ENCODE data around the gene OPHN1.
"Not testable (repeated sequence)": the region's sequence is repeated elsewhere in the genome, so short reads cannot be mapped to it uniquely, and the experiment has no call there.

The OPHN1 gene

DNA sequence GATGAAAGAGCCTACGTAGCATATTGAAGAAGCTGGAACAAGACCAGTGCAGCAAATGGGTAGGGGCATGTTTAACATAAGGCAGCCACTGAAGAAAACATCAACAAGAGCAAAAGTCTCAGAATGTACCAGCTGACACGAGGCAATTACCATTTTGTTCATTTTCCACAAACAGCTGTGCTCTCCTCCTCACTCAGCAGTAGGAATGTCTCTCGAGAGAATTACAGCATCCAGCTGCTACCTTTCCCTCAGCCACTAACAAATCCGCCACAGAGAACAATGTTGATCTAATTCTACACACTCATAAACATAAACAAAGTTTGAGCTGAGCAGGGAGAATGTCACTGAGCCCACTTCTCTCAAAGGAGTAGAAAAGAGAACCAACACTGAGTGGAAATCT is 68.0 kb downstream of the OPHN1 start:
- no peak for DNase-seq (ENCODE audit: low read depth in 1 of 2, low spot score in 1 of 2)

DNA sequence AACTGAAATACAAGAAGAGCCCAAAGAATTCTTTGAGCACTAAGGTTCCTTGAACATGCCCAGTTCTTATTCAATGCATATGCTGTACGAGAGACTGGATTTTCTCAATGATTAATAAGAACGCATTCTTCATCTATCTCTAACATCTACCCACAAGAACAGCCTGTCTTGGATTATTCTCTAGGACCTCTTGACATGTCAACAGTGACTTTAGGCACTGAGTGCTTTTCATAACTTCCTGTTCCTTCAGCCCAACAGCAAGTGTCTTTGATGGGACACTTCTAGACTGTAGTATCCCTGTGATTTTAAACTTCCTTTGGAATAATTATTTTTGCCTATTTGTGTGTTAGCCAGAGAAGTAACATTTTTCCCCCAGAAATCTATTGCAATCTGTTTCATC is 69.3 kb downstream of the OPHN1 start:
- no peak for DNase-seq (ENCODE audit: low read depth in 1 of 2, low spot score in 1 of 2)

DNA sequence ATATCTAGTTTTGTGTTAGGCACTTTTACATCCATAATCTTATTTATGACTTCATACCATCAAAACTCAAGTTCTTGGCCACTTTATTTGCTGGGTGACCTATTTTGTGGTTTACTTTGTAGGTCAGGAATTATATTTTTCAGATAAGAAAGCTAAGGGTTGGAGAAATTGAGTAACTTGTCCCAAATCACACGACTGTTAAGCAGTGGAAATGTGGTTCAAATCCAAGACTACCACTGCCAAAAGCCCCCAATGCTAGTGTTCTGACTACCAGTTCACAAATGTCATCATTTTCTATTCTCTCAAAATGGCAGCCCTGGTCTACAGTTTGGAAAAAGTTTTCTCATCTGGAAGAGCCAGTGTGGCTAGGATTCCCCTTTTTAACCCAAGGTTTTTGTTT is 74.6 kb downstream of the OPHN1 start:
- no peak for DNase-seq (ENCODE audit: low read depth in 1 of 2, low spot score in 1 of 2)

DNA sequence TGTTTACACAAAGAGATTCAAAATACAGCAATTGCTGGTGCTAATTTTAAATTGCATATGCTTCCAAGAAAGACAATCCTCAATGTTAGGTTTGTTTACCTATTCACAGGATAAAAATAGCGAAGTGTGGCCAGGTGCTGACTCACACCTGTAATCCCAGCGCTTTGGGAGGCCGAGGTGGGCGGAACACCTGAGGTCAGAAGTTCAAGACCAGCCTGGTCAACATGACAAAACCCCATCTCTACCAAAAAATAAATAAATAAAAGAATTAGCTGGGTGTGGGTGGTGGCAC is 77.7 kb downstream of the OPHN1 start:
- no peak for DNase-seq (ENCODE audit: low read depth in 1 of 2, low spot score in 1 of 2)

DNA sequence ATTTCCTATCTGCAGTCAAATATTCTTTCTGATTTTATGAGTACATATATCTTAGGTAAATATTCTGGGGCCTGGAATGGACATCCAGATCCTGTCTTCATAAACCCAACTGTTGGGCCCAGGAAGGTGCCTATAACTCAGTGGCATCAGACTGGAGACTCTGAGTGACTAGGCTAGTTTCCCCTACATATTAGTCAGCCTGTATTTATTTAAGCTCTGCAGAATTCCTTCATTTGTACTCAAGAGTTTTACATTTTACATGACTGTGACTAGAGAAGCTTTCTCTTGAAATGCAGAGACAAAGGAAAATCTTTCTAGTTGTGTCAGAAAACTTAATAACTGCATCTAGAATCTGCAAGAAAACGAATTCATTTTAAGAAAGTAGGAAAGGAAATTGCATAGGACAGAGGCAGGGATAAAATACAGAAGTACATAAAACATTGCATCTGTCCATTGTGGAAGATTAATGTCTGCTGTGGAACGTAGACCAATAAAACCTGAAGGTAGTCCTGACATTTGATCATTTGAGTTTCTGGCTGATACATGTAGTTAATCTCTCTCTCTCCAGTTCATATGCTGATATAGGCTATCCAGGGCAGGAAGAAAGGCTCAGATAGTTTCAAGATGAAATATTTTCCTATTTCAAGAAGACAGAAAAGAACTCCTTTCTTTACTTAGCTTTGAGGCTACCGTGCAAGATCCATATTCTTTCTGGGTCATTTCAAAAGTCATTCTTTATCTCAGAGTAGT is 78.2 kb downstream of the OPHN1 start:
- no peak for DNase-seq (ENCODE audit: low read depth in 1 of 2, low spot score in 1 of 2)

DNA sequence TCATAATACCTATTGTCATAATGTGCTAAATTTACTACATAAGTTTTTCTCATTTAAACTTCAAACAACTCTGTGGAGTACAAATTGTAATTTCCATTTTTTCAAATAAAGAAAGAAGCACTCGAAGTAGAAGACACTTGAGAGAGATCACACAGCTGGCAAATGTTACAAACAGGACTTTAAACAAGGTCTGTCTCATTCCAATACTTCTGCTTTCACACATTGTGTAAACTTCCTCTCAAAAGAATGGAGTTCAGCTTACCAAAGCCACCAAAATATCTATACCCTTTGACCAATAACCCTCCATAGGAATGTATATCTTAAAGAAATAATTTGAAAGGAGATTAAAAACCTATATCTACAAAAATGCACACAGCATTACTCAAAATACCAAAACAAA is 88.3 kb downstream of the OPHN1 start:
- no peak for DNase-seq (ENCODE audit: low read depth in 1 of 2, low spot score in 1 of 2)

DNA sequence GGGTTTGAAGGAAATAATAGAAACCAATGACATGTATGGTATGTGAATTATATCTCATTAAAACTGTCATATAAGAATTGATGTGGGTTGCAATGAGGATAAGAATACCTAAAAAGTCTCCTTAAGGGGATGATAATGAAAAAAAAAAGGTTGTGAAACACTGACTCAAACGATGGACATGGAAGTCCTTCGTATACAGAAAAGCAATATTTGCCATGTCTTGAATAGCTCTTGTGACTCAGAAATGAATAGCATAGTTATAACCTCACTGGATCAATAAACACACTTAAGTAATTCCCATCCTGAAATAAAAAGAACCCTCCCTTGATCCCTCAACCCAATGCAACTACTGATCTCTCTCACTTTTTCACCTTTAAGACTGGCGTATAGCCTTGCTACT is 89.7 kb downstream of the OPHN1 start:
- no peak for DNase-seq (ENCODE audit: low read depth in 1 of 2, low spot score in 1 of 2)

DNA sequence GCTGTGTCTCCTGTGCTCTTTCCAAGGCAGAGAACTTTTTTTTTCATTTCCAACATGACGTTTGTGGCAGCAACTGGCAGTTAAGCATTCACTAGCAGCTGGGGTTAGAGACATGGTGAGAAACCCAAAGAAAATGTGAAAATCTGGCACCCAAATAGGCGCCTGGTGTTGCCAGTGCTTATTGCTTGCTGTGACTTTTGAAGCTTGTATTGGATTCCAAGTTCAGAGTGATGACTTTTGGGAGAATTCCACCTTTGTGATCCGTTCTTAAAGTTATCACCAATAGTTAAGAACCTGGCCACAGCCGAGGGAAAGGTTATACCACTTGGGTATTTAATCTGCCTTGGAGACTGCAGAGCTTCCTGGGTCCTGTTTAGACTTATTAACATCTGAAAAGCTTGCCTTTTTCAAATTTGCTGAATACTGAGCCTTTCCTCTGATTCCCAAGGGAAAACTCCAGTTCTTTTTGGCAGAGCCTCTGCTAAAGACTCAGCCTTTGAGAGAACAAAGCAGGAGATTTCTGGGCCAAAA is 101.0 kb downstream of the OPHN1 start:
- no peak for DNase-seq (ENCODE audit: low read depth in 1 of 2, low spot score in 1 of 2)

DNA sequence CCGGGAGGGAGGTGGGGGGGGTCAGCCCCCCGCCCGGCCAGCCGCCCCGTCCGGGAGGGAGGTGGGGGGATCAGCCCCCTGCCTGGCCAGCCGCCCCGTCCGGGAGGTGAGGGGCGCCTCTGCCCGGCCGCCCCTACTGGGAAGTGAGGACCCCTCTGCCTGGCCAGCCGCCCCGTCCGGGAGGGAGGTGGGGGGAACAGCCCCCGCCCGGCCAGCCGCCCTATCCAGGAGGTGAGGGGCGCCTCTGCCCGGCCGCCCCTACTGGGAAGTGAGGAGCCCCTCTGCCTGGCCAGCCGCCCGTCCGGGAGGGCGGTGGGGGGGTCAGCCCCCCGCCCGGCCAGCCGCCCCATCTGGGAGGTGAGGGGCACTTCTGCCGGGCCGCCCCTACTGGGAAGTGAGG is 106.5 kb downstream of the OPHN1 start:
- DNase-seq (ENCODE audit: low read depth in 1 of 2, low spot score in 1 of 2) = not testable (repeated sequence)

DNA sequence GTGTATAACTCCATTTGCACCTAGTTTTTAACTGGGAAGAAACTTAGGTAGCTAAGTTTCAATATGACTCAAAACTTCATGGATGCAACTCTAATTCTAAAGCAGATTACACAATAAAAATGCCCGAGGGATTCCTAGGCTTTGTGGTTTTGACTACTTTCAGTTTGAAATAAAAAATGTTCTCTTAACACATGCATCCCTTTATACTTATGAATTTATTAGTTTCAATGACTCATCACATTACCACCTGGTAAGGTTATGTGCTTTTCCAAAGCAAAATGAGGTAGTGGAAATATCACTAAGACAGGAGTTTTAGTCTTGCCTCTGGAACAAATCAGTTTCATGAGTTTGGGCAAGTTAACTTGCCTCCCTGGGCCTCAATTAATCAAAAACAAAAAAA is 125.5 kb downstream of the OPHN1 start:
- DNase-seq (ENCODE audit: low read depth in 1 of 2, low spot score in 1 of 2) = no peak

DNA sequence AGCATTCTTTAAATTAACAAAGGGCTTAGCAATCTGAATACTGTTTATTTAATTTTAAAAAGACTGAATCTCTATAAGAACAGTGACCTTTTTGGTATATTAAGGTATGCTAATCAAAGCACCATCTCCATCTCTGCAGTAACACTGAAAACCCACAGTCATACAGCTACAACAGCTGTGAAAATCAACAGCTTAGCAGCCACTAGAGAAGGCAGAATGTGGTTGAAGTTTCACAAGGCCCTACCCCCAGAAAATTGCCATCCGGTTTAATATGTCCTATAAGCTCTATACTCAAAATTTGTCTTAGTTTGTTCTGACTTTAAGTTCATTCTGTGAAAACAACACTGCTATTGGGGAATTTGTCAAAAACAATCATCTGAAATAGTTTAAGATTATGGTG is 128.7 kb downstream of the OPHN1 start:
- no peak for DNase-seq (ENCODE audit: low read depth in 1 of 2, low spot score in 1 of 2)

DNA sequence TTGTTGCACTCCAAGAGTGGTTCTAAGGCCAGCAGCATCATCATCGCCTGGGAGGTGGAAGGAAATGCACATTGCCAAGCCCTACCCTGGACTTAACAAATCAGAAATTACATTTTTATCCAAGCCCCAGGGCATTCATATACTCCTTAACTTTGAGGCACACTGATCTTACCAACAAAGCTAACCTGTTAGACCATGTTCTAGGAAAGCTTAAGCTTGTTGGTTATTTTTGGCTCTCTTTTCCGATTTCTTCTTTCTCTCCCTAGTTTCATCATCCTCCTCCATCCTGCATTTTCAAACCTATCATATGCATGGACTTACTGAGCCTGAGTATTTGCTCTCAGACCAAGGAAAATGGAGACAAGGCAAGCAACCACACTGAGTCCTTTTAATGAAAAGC is 133.4 kb downstream of the OPHN1 start:
- no peak for DNase-seq (ENCODE audit: low read depth in 1 of 2, low spot score in 1 of 2)

DNA sequence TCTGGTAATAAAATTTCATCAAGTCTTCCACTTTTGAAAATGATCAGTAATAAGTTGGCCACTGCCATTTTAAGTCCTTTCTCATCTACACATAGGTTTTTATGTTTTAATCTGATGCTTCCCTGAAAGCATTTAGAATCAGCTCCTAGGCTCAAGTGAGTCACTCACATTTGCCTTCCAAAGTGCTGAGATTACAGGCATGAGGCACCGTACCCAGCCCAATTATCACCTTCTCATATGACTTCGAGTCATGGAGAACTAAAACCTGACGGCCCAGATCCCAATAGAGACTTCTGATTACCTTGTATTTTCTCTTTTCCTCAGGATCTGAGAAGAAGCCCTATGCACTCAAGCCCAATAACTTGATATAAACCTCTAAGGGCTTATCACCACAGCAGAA is 140.8 kb downstream of the OPHN1 start:
- no peak for DNase-seq (ENCODE audit: low read depth in 1 of 2, low spot score in 1 of 2)

DNA sequence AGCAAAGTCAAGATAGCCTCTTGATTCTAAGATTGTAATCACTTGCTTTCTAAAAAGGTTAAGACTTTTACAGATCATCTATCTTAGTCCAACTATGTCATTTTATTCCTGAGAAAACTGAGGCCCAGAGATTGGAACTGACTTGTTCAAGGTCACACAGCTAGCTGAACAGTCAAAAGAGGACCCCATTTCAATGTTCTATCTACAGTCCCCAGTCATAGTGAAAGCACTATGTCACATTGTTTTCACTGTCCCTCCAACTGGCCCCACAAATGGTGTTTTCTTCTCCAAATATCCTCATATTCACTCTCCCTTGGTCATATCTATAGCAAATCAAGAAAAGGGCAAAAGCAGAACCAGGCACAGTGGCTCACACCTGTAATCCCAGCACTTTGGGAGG is 145.2 kb downstream of the OPHN1 start:
- DNase-seq (ENCODE audit: low read depth in 1 of 2, low spot score in 1 of 2) = no peak

DNA sequence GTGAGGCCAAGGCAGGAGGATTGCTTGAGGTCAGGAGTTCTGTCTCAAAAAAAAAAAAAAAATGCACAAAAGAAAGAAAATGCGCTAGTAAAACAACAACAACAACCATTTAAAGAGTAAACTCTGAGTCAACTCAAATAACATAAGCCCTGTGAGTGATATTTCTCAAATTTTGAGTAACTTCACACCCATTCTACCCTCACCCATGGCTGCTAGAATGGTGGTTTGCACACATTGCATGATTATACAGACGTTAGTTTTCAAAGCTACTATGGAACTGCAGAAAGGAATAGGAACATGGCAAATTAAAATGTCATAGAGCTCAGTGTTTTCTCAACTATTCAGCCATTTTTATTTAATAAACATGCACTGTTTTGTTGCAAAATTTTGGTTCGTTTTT is 145.9 kb downstream of the OPHN1 start:
- DNase-seq (ENCODE audit: low read depth in 1 of 2, low spot score in 1 of 2) = no peak

DNA sequence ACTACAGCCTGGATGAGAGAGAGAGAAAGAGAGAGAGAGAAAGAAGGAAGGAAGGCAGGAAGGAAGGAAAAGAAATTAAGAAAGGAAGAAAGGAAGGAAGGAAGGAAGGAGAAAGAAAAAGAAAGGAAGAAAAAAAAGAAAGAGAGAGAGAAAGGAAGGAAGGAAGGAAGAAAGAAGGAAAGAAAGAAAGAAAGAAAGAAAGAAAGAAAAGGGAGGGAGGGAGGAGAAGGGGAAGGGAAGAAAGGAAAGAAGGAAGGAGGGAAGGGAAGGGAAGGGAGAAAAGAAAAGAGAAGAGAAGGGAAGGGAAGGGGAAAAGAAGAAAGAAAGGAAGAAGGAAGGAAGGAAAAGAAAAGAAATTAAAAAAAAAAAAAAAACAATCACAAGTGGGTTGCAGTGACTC is 146.3 kb downstream of the OPHN1 start:
- DNase-seq (ENCODE audit: low read depth in 1 of 2, low spot score in 1 of 2) = no peak

DNA sequence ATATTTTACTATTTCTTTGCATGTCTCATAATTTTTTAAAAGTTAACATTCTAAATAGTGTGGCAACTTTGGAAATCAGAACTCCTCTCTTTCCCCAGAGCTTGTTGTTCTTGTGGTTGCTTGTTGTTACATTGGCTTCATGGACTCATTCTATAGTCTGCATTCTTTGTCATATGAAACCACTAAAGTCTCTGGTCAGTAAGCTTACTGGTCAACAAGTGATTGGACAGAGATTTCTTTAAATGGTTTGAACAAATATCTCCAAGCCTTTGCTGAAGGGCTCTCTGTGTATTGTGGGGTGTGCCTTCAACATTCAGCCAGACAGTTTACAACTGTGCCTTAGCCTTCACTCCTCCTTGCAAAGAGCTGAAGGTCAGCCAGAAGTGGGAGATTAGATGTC is 147.2 kb downstream of the OPHN1 start:
- no peak for DNase-seq (ENCODE audit: low read depth in 1 of 2, low spot score in 1 of 2)

DNA sequence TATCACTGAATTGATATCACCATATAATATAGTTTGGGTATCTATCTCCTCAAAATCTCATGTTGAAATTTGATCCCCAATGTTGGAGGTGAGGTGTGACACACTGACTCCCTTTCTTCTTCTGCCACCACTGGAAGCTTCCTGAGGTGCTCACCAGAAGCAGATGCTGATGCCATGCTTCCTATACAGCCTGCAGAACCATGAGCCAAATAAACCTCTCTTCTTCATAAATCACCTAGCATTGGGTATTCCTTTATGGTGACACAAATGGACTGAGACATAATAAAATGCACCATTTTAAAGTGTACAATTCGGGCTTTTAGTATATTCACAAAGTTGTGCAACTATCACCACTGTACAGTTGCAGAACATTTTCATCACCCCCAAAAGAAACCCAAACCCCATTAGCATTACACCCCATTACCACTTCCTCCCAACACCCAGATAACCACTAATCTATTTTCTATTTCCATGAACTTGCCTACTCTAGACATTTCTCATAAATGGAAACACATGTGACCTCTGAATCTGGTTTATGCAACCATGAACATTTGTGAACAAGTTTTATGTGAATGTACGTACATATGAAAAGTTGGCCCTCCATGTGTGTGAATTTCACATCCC is 148.9 kb downstream of the OPHN1 start:
- no peak for DNase-seq (ENCODE audit: low read depth in 1 of 2, low spot score in 1 of 2)

DNA sequence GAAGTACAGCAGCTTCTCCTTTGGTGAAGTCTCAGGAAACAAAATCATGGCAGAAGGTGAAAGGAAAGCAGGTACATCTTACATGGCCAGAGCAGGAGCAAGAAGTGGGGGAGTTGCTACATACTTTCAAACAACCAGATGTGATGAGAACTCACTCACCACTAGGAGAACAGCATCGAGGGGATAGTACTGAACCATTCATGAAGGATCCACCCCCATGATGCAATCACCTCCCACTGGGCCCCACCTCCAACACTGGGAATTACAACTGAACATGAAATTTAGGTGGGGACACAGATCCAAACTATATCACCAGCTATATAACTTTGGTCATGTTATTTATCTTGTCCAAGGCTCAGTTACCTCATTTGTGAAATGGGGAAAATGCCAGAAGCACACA is 159.4 kb downstream of the OPHN1 start:
- DNase-seq (ENCODE audit: low read depth in 1 of 2, low spot score in 1 of 2) = no peak

DNA sequence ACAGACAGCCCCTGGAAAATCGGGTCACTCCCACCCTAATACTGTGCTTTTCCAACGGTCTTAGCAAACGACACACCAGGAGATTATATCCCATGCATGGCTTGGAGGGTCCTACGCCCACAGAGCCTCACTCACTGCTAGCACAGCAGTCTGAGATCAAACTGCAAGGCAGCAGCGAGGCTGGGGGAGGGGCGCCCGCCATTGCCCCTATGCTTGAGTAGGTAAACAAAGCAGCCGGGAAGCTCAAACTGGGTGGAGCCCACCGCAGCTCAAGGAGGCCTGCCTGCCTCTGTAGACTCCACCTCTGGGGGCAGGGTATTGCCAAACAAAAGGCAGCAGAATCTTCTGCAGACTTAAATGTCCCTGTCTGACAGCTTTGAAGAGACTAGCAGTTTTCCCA is 168.5 kb downstream of the OPHN1 start:
- not testable (repeated sequence) for DNase-seq (ENCODE audit: low read depth in 1 of 2, low spot score in 1 of 2)

DNA sequence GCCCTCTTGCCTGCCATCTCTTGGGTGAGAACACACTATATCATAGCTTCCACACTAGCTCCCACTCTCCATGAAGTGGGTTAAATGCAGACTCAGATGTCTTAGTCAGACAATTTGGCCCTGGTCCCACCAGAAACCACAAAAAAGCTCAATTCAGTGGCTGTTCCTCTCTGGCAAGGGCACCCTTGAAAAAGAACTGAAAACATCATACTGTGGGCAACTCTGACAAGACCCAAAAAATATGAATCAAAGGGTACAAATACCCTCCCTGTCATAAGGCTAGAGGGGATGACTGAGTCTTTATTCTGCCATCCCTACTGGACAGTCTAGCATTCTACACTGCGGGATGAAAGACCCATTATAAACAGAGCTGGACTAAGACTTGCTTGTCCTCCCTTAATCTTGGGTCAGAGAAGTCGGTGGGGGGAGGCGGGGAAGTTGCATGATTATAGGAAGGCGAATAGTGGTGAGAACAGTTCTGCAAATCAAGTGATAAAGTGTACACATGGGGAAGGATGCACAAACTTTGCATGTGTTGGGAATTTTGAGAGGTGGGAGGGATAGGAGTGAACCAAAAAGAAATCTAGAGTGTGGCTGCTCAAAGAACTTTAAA is 172.1 kb downstream of the OPHN1 start:
- no peak for DNase-seq (ENCODE audit: low read depth in 1 of 2, low spot score in 1 of 2)

DNA sequence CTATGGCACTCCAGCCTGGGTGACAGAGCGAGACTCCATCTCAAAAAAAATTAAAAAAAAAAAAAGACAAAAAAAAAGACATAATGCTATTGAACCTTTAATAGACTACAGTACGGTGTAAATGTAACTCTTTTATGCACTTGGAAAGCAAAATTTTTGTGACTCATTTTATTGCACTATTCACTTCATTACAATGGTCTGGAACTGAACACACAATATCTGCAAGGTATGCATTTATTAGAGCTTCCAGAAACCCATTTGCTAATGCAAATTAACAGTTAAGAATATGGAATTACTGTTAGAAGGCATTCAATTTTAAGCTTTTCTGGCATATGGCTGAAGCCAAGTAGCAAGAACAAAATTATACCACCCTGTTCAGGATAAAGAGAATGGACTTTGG is 176.3 kb downstream of the OPHN1 start:
- DNase-seq (ENCODE audit: low read depth in 1 of 2, low spot score in 1 of 2) = no peak
